ENCODE measurements around the gene GAS6. TPM values are rescaled to one million over a fixed set of nuclear protein-coding genes. Genes with fewer than 3 reads are reported as not detected.
A peak's percentile ranks its signal among the peaks of the same experiment; 100 is the strongest.
"Not testable (repeated sequence)": the region's sequence is repeated elsewhere in the genome, so short reads cannot be mapped to it uniquely, and the experiment has no call there.

GAS6 gene
- 189 TPM for total RNA-seq
- long read RNA-seq, transcript GAS6-201 (15 exons, 2,490 nt) = major isoform, 498 of 770 reads
- long read RNA-seq, transcript GAS6-204 (1 exons, 2,646 nt) = minor isoform, 92 of 770 reads
- long read RNA-seq, partial matches to known transcripts = 131 of 770 reads
- long read RNA-seq, other reads (novel, unspliced or antisense) = 41 of 770 reads

DNA sequence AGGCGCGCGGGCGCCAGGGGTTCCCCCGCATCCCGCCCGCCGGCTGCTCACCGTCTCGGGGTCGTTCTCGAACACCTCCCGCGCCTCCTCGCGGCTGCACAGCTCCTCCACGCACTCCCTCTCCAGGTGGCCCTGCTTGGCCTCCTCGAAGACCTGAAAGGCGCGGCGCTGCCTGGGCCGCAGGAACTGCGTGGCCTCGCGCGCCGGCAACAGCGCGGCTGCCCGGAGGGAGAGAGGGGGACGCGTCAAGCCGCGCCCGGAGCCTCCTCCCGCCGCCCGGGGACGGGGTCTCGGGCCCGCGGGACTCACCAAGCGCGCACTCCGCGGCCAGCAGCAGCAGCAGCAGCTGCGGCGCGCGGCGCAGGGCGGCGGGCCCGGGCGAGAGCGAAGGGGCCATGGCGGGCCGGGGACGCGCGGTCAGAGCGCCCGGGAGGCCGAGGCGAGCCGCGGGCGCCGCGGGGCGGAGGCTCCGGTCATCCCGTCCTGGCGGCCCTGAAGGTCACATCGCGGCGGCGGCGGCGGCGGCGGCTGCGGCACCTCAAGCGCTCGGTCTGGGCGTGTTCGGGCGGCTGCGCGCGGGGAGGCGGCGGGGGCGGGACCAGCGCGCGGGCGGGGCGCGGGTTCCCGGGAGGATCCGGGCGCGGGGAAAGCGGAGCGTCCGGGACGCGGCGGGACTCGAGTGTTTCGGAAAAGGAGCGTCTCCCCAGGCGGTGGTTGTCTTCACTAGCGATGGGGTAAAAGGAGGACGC, at the start of gene GAS6:
GAS6 (minus strand) TSS at position 553 of the 749 bp plus-strand sequence; CDS start at position 397, 156 bp downstream.
- ATAC-seq = peak; percentile 76
- intact Hi-C loops (cut with DNase I) = loop anchor here (1.0 to 5.0 kb wide), 3 partner anchors 19 to 47 kb away; no protein-coding TSS in a partner anchor

GRCh38 chr13:113913408-113913807, 49.5 kb upstream of the GAS6 start:
- DNase-seq (ENCODE audit: missing footprints); ATAC-seq; intact Hi-C loops (cut with DNase I): not testable (repeated sequence)

More for the DNA sequence above, at the start of gene GAS6:
- DNase-seq (ENCODE audit: missing footprints) = no peak

DNA sequence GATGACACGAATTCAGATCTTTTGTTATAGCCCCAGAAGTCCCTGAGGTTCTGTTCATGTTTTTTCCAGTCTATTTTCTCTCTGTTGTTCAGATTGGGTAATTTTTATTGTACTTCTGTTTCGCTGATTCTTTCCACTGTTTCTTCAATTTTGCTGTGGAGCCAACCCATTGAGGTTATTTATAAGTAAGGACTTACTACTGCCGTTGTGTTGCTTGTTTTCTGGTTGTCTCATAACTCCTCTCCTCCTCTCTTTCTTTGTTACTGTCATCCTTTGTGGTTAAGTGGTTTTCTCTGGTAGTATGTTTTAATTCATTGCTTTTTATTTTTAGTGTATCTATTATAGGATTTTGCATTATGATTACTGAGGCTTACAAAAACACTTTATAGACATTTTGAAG, 48.7 kb upstream of the GAS6 start:
- DNase-seq (ENCODE audit: missing footprints) (no peak), ATAC-seq (no peak)
- intact Hi-C loops (cut with DNase I) = no loop called here

- intact Hi-C loops (cut with DNase I) = no loop called here
- DNase-seq (ENCODE audit: missing footprints) (no peak), ATAC-seq (no peak)
Observed at GRCh38 chr13:113907635-113908617, 44.0 kb upstream of the GAS6 start.

- peak; percentile 29 for ATAC-seq
- intact Hi-C loops (cut with DNase I) = no loop called here
- DNase-seq (ENCODE audit: missing footprints) = no peak
Observed at GRCh38 chr13:113906571-113906970, 42.7 kb upstream of the GAS6 start.

- no peak for DNase-seq (ENCODE audit: missing footprints)
- intact Hi-C loops (cut with DNase I) = loop anchor here (2.0 kb wide), 1 partner anchor 89 kb away; no protein-coding TSS in a partner anchor
- ATAC-seq = no peak
Observed at GRCh38 chr13:113905942-113906341, 42.1 kb upstream of the GAS6 start.

- intact Hi-C loops (cut with DNase I) = loop anchor here (2.0 kb wide), 1 partner anchor 88 kb away; no protein-coding TSS in a partner anchor
- DNase-seq (ENCODE audit: missing footprints) (no peak), ATAC-seq (no peak)
Observed at GRCh38 chr13:113905018-113905417, 41.1 kb upstream of the GAS6 start.

- intact Hi-C loops (cut with DNase I) = loop anchor here (2.0 to 5.0 kb wide), 2 partner anchors 42 to 88 kb away; partner anchors contain the start of gene GAS6
- DNase-seq (ENCODE audit: missing footprints) (no peak), ATAC-seq (peak; percentile 90)
Observed at GRCh38 chr13:113904411-113904810, 40.5 kb upstream of the GAS6 start.

DNA sequence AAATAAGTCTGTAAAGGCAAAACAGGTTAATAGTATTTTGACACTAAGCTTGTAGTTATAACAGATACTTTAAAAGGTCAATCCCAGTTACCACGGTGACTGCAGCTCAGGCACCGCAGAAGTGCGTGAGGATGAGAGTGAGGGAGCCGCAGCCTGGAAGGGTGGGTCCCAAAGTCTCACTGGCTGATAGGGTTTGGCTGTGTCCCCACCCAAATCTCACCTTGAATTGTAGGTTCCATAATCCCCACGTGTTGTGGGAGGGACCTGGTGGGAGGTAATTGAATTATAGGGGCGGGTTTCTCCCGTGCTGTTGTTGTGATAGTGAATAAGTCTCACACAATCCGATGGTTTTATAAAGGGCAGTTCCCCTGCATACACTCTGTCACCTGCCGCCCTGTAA, 40.0 kb upstream of the GAS6 start:
- no peak for DNase-seq (ENCODE audit: missing footprints)
- ATAC-seq = no peak
- intact Hi-C loops (cut with DNase I) = loop anchor here (2.0 to 5.0 kb wide), 2 partner anchors 42 to 87 kb away; partner anchors contain the start of gene GAS6

- no peak for DNase-seq (ENCODE audit: missing footprints)
- peak; percentile 26 for ATAC-seq
- intact Hi-C loops (cut with DNase I) = loop anchor here (5.0 kb wide), 1 partner anchor 41 kb away; the partner anchor contains the start of gene GAS6
Observed at GRCh38 chr13:113902986-113903775, 39.3 kb upstream of the GAS6 start.

DNA sequence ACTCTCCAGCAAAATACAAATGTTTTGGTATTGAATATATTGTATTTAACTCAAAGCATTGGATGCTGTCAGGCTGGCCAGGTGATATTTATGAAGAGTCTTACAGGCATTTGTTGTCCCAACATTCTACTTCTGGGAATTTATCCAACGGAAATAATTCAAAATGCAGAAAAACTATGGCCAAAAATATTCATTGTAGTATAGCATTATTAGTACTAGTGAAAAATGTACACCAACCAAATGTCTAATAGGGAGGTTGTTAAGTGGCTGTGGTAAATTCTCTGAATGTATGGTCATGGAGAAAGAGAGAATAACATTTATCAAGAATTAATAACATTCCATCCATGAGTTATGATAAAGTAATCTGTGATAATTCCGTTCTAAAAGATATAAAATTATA, 38.6 kb upstream of the GAS6 start:
- intact Hi-C loops (cut with DNase I) = loop anchor here (5.0 kb wide), 1 partner anchor 40 kb away; the partner anchor contains the start of gene GAS6
- no peak for ATAC-seq
- no peak for DNase-seq (ENCODE audit: missing footprints)

DNA sequence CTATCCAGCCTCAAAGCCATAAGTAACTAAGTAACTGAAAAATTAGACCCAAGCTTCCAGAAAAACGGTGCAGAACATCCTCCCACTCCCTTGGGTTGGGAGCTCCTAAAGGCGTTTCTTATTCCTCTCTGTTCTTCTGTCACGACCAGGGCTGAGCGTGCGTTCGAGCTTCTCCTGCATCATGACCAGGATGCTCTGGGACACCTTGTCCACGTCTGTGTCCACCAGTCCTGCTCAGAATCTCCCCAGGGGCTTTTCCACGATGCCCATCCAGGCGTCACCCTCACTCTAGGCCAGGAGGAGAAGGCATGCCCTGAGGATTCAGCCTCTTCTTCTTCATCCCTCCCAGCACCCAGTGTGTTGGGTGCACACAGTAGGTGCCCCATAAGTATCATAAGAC, 37.8 kb upstream of the GAS6 start:
- no peak for DNase-seq (ENCODE audit: missing footprints)
- intact Hi-C loops (cut with DNase I) = loop anchor here (5.0 kb wide), 1 partner anchor 39 kb away; the partner anchor contains the start of gene GAS6
- ATAC-seq = no peak

- ATAC-seq (no peak), DNase-seq (ENCODE audit: missing footprints) (no peak)
- intact Hi-C loops (cut with DNase I) = loop anchor here (5.0 kb wide), 1 partner anchor 39 kb away; the partner anchor contains the start of gene GAS6
Observed at GRCh38 chr13:113901231-113901630, 37.4 kb upstream of the GAS6 start.

- DNase-seq (ENCODE audit: missing footprints) = no peak
- intact Hi-C loops (cut with DNase I) = loop anchor here (5.0 kb wide), 1 partner anchor 38 kb away; the partner anchor contains the start of gene GAS6
- no peak for ATAC-seq
Observed at GRCh38 chr13:113900646-113901045, 36.8 kb upstream of the GAS6 start.

GRCh38 chr13:113898391-113898790, 34.5 kb upstream of the GAS6 start:
- DNase-seq (ENCODE audit: missing footprints) (peak; percentile 34), ATAC-seq (no peak)
- intact Hi-C loops (cut with DNase I) = no loop called here

DNA sequence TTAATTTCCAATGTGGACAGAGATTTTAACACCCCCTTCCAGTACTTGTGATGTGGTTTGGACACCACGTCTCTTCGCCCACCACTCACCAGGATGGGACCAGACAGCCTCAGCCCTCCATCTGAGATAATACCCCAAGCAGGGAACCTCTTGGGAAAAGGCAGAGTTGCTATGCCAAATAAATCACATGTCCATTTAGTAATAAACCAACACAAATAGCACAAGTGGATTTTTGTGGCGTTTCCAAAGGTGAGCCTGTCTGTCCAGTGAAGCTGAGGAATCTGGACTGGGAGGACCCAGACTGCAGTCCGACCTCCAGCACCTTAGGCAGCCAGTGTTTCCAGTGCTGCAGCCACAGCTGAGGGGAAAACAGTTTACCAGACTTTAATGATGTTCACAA, 34.1 kb upstream of the GAS6 start:
- intact Hi-C loops (cut with DNase I) = no loop called here
- DNase-seq (ENCODE audit: missing footprints) (peak; percentile 39), ATAC-seq (no peak)

DNA sequence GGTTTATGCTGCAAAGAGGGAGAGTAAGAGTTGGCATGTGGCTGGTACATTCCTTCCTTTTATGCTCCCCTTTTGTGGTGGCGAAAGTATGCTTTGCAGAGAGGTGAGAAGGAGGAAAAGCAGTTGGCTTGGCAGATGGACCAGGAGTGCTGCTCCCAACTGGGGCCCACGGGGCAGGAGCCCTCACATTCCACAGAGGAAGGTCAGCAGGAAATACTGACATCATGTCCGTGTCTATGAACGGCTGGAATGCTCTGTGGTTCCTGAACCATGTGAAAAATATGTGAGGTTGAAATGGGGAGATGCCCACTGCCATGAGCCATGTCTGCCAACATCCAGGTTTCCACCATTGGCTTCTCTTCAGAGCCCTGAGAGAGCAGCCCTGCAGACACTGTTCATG, 33.3 kb upstream of the GAS6 start:
- ATAC-seq = peak; percentile 69
- DNase-seq (ENCODE audit: missing footprints) = no peak
- intact Hi-C loops (cut with DNase I) = no loop called here

- no peak for ATAC-seq
- DNase-seq (ENCODE audit: missing footprints) = no peak
- intact Hi-C loops (cut with DNase I) = no loop called here
Observed at GRCh38 chr13:113895436-113895835, 31.6 kb upstream of the GAS6 start.
